GM10266 (cell line): ENCODE data around the gene CAPN10.
A peak's percentile ranks its signal among the peaks of the same experiment; 100 is the strongest.

Experiments
- DNase-seq: peaks from one replicate; pipeline ENCODE4 v3.0.0; 2012; ENCODE audit errors: extremely low spot score
- CTCF ChIP-seq: IDR thresholded peaks from 2 replicates; pipeline ENCODE4 v1.5.1; 2012; ENCODE audit warnings: mild to moderate bottlenecking, low read depth; ENCODE audit not compliant: control insufficient read depth, insufficient read depth; ENCODE audit errors: missing control alignments

CAPN10 gene

GRCh38 chr2:240593703-240594451 lies 7.3 kb downstream of the CAPN10 start:
- DNase-seq = no peak
- no peak for TF ChIP-seq CTCF

- DNase-seq = no peak
- no peak for TF ChIP-seq CTCF
Measured at GRCh38 chr2:240594511-240595380, 8.2 kb downstream of the CAPN10 start.

GRCh38 chr2:240595381-240596079 lies 9.0 kb downstream of the CAPN10 start:
- peak; percentile 70 for DNase-seq
- TF ChIP-seq CTCF = peak; percentile 55

- DNase-seq = no peak
- TF ChIP-seq CTCF = no peak
Measured at GRCh38 chr2:240596080-240596460, 9.5 kb downstream of the CAPN10 start.

GRCh38 chr2:240596491-240596931 lies 10.0 kb downstream of the CAPN10 start:
- no peak for TF ChIP-seq CTCF
- no peak for DNase-seq

- no peak for DNase-seq
Measured at GRCh38 chr2:240597054-240597418, 10.5 kb downstream of the CAPN10 start.

More at GRCh38 chr2:240597054-240597418, 10.5 kb downstream of the CAPN10 start:
- TF ChIP-seq CTCF = no peak
